Astrocyte (in vitro differentiated cells and primary cell): ENCODE data around the gene SEMA3B. TPM values are rescaled to one million over a fixed set of nuclear protein-coding genes. Genes with fewer than 3 reads are reported as not detected.

Source experiments
- DNase-seq: peaks from one replicate; pipeline ENCODE4 v3.0.0-alpha.2; 2010; ENCODE audit warnings: low read depth
- FAIRE-seq: peaks from 2 replicates; lab custom pipeline; 2011; peaks lifted over from hg19 to GRCh38; lab: Jason Lieb, UNC
- H2AFZ ChIP-seq: 2 replicates; pipeline ENCODE4 v1.6.0; 2012; ENCODE audit warnings: low read depth, low read length, inconsistent platforms
- H3K27ac ChIP-seq: 2 replicates; pipeline ENCODE4 v1.5.1; 2011; ENCODE audit warnings: low read depth, low read length, inconsistent platforms
- H3K27me3 ChIP-seq: 2 replicates; pipeline ENCODE4 v1.6.0; 2011; ENCODE audit warnings: low read length, inconsistent platforms; ENCODE audit not compliant: insufficient read depth
- H3K36me3 ChIP-seq: 2 replicates; pipeline ENCODE4 v1.5.1; 2011; ENCODE audit warnings: low read length, inconsistent platforms; ENCODE audit not compliant: insufficient read depth
- H3K4me1 ChIP-seq: 2 replicates; pipeline ENCODE4 v1.5.1; 2011; ENCODE audit warnings: low read length, inconsistent platforms; ENCODE audit not compliant: insufficient read depth
- H3K4me2 ChIP-seq: 2 replicates; pipeline ENCODE4 v1.6.0; 2012; ENCODE audit warnings: low read length, inconsistent platforms
- H3K4me3 ChIP-seq: 2 replicates; pipeline ENCODE4 v1.5.1; 2011; ENCODE audit warnings: low read depth, mild to moderate bottlenecking, low read length, inconsistent platforms; ENCODE audit not compliant: insufficient read depth
- H3K79me2 ChIP-seq: 2 replicates; pipeline ENCODE4 v1.6.0; 2012; ENCODE audit warnings: mild to moderate bottlenecking, low read length, inconsistent platforms; ENCODE audit not compliant: insufficient read depth
- H3K9ac ChIP-seq: 2 replicates; pipeline ENCODE4 v1.6.0; 2012; ENCODE audit warnings: mild to moderate bottlenecking, low read length, inconsistent platforms
- H3K9me3 ChIP-seq: 2 replicates; pipeline ENCODE4 v1.5.1; 2012; ENCODE audit warnings: low read depth, mild to moderate bottlenecking, low read length, inconsistent platforms; ENCODE audit not compliant: insufficient read depth
- H4K20me1 ChIP-seq: 2 replicates; pipeline ENCODE4 v1.6.0; 2012; ENCODE audit warnings: low read length, inconsistent platforms; ENCODE audit not compliant: insufficient read depth
- H3K27ac Mint-ChIP-seq: one replicate; pipeline ENCODE4 v1.8.0; 2021; ENCODE audit warnings: mild to moderate bottlenecking, mixed read lengths; ENCODE audit not compliant: unreplicated experiment
- H3K27me3 Mint-ChIP-seq: one replicate; pipeline ENCODE4 v1.8.0; 2021; ENCODE audit warnings: low read depth, mixed read lengths; ENCODE audit not compliant: unreplicated experiment
- H3K36me3 Mint-ChIP-seq: one replicate; pipeline ENCODE4 v1.8.0; 2021; ENCODE audit warnings: low read depth, mixed read lengths; ENCODE audit not compliant: unreplicated experiment
- H3K4me1 Mint-ChIP-seq: one replicate; pipeline ENCODE4 v1.8.0; 2021; ENCODE audit warnings: low read depth, mixed read lengths; ENCODE audit not compliant: unreplicated experiment
- H3K4me3 Mint-ChIP-seq: one replicate; pipeline ENCODE4 v1.8.0; 2021; ENCODE audit warnings: mild to moderate bottlenecking, moderate library complexity, mixed read lengths; ENCODE audit not compliant: unreplicated experiment
- H3K9me3 Mint-ChIP-seq: one replicate; pipeline ENCODE4 v1.8.0; 2021; ENCODE audit warnings: mild to moderate bottlenecking, mixed read lengths; ENCODE audit not compliant: unreplicated experiment
- CTCF ChIP-seq: IDR thresholded peaks from 2 replicates; pipeline ENCODE4 v1.5.1; 2011; ENCODE audit warnings: low read depth, mild to moderate bottlenecking, inconsistent platforms, low read length, moderate library complexity; ENCODE audit not compliant: insufficient read depth
- EZH2 ChIP-seq: IDR thresholded peaks from 2 replicates; pipeline ENCODE4 v1.6.1; 2012; ENCODE audit warnings: mild to moderate bottlenecking, low read length, inconsistent platforms; ENCODE audit not compliant: insufficient read depth
- total RNA-seq: library from RNA; stranded (reverse); gene quantifications from 2 replicates; pipeline ENCODE4 v1.2.1, GENCODE V29; 2021

Gene SEMA3B
- total RNA-seq, 1 donor from 2014 or later = 5.9 TPM

GRCh38 chr3:50237133-50237651 lies 31.8 kb upstream of the SEMA3B start:
- no peaks in the 10 kb centered on the region for H3K27me3 Mint-ChIP-seq

DNA sequence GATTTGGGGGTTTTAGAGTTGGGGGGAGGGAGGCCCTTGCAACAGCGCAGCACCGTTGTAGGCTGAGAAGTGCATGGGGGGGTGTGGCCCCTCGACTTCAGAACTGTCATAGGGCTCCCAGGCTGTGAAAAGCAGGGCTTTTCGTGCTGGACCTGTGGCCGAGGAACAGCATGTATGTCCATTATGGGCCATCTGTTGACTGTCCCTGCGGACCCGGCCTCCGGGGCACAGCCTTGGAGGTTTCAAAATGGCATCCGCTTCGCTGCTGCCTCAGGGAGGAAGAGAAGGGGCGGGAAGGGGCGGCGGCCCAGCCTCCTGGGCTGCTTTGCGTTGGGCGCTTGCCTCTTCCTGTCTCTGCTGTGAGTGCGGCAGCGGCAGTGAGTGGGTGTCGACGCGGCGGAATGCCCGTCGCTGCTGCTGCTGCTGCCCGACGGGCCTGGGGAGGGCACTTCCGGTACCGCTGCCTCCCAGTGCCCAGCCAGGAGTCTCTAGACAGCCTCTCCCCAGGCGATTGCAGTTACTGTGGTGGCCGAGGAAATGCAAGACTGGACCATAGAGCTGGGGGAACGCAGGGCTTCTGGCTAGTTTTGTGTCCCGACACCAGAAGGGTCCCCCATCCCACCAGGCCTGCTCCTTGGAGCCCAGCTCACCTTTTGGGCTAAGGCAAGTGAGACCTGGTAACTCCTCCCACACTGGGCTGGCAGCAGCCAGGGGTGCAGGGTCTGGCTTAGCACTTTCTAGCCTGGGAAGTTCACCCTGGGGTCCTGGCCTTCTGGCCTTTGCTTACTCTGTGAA lies 31.0 kb upstream of the SEMA3B start:
- Histone ChIP-seq H3K79me2 (peaks cover 70% of the 10 kb centered on the region), H3K4me1 (peaks cover 39% of the 10 kb centered on the region), H3K4me3 (peak overlapping the region; percentile 92), H3K27ac (peak overlapping the region; percentile 63), H3K36me3 (peaks cover 3% of the 10 kb centered on the region), H4K20me1 (peaks cover 64% of the 10 kb centered on the region), H3K27me3 (no peaks in the 10 kb centered on the region), H3K4me2 (peak overlapping the region; percentile 97), H2AFZ (peak overlapping the region; percentile 42), H3K9me3 (no peaks in the 10 kb centered on the region), H3K9ac (peak overlapping the region; percentile 95)
- H3K4me3 Mint-ChIP-seq = peak overlapping the region; percentile 100
- FAIRE-seq (peak; percentile 29), DNase-seq (peak; percentile 80)
- H3K9me3 Mint-ChIP-seq = no peaks in the 10 kb centered on the region
- no peaks in the 10 kb centered on the region for H3K27me3 Mint-ChIP-seq
- peaks cover 5% of the 10 kb centered on the region for H3K36me3 Mint-ChIP-seq
- peaks cover 29% of the 10 kb centered on the region for H3K4me1 Mint-ChIP-seq
- no peak for TF ChIP-seq EZH2
- TF ChIP-seq CTCF = no peak
- peak overlapping the region; percentile 88 for H3K27ac Mint-ChIP-seq

More at GRCh38 chr3:50237133-50237651, 31.8 kb upstream of the SEMA3B start:
- peaks cover 33% of the 10 kb centered on the region for H3K4me1 ChIP-seq
- H3K27me3 ChIP-seq = no peaks in the 10 kb centered on the region
- no peak for DNase-seq
- peaks cover 3% of the 10 kb centered on the region for H3K36me3 Mint-ChIP-seq
- no peaks in the 10 kb centered on the region for H3K9me3 Mint-ChIP-seq
- H3K27ac Mint-ChIP-seq = peak overlapping the region; percentile 88
- no peak for FAIRE-seq
- no peaks in the 10 kb centered on the region for H3K9me3 ChIP-seq
- peak overlapping the region; percentile 63 for H3K27ac ChIP-seq
- H3K4me3 ChIP-seq = peak overlapping the region; percentile 92
- H3K4me3 Mint-ChIP-seq = peak overlapping the region; percentile 100
- H3K36me3 ChIP-seq = peaks cover 3% of the 10 kb centered on the region
- no peak for TF ChIP-seq EZH2
- no peak for TF ChIP-seq CTCF
- H4K20me1 ChIP-seq = peaks cover 58% of the 10 kb centered on the region
- peak overlapping the region; percentile 97 for H3K4me2 ChIP-seq
- no peak overlapping the region for H2AFZ ChIP-seq
- H3K9ac ChIP-seq = peak overlapping the region; percentile 95
- H3K79me2 ChIP-seq = peaks cover 62% of the 10 kb centered on the region
- peaks cover 25% of the 10 kb centered on the region for H3K4me1 Mint-ChIP-seq
